ENCODE measurements around the gene DDAH1.

The DDAH1 gene

GRCh38 chr1:85393490-85393889 is 71.5 kb downstream of the DDAH1 start:
- no peak for DNase-seq (ENCODE audit: low spot score)

- no peak for DNase-seq (ENCODE audit: low spot score)
Measured at GRCh38 chr1:85388416-85388815, 76.5 kb downstream of the DDAH1 start.

- DNase-seq (ENCODE audit: low spot score) = no peak
Measured at GRCh38 chr1:85387781-85388180, 77.2 kb downstream of the DDAH1 start.

GRCh38 chr1:85386068-85386722 is 78.8 kb downstream of the DDAH1 start:
- no peak for DNase-seq (ENCODE audit: low spot score)

GRCh38 chr1:85379203-85380136 is 85.5 kb downstream of the DDAH1 start:
- DNase-seq (ENCODE audit: low spot score) = no peak

GRCh38 chr1:85378534-85378933 is 86.4 kb downstream of the DDAH1 start:
- no peak for DNase-seq (ENCODE audit: low spot score)

- no peak for DNase-seq (ENCODE audit: low spot score)
Measured at GRCh38 chr1:85376356-85376755, 88.6 kb downstream of the DDAH1 start.

- no peak for DNase-seq (ENCODE audit: low spot score)
Measured at GRCh38 chr1:85375493-85375892, 89.5 kb downstream of the DDAH1 start.

GRCh38 chr1:85374160-85374559 is 90.8 kb downstream of the DDAH1 start:
- no peak for DNase-seq (ENCODE audit: low spot score)

- DNase-seq (ENCODE audit: low spot score) = no peak
Measured at GRCh38 chr1:85373378-85373708, 91.6 kb downstream of the DDAH1 start.

GRCh38 chr1:85372683-85373377 is 92.1 kb downstream of the DDAH1 start:
- DNase-seq (ENCODE audit: low spot score) = no peak

- DNase-seq (ENCODE audit: low spot score) = no peak
Measured at GRCh38 chr1:85371021-85371420, 93.9 kb downstream of the DDAH1 start.

- DNase-seq (ENCODE audit: low spot score) = no peak
Measured at GRCh38 chr1:85368073-85368770, 96.7 kb downstream of the DDAH1 start.

- no peak for DNase-seq (ENCODE audit: low spot score)
Measured at GRCh38 chr1:85366391-85367170, 98.4 kb downstream of the DDAH1 start.

- no peak for DNase-seq (ENCODE audit: low spot score)
Measured at GRCh38 chr1:85365851-85366250, 99.1 kb downstream of the DDAH1 start.

- no peak for DNase-seq (ENCODE audit: low spot score)
Measured at GRCh38 chr1:85363521-85363920, 101.4 kb downstream of the DDAH1 start.

- DNase-seq (ENCODE audit: low spot score) = no peak
Measured at GRCh38 chr1:85363092-85363491, 101.9 kb downstream of the DDAH1 start.

- DNase-seq (ENCODE audit: low spot score) = no peak
Measured at GRCh38 chr1:85361606-85362296, 103.2 kb downstream of the DDAH1 start.

- DNase-seq (ENCODE audit: low spot score) = no peak
Measured at GRCh38 chr1:85360730-85361493, 104.0 kb downstream of the DDAH1 start.
